AG09319 (cell line): Measurements from ENCODE around the gene CATSPER1.
"Not testable (repeated sequence)": the region's sequence is repeated elsewhere in the genome, so short reads cannot be mapped to it uniquely, and the experiment has no call there.

ENCODE experiments used
- DNase-seq: peaks from one replicate; pipeline ENCODE4 v3.0.0-alpha.2; 2010; ENCODE audit warnings: low read depth; ENCODE audit errors: extremely low read depth
- TF ChIP-seq, protein P1 (sequence below): IDR thresholded peaks from 2 replicates; pipeline ENCODE4 v1.5.1; 2011; ENCODE audit warnings: low read depth, mild to moderate bottlenecking, inconsistent platforms, low read length, moderate library complexity

Gene CATSPER1

DNA sequence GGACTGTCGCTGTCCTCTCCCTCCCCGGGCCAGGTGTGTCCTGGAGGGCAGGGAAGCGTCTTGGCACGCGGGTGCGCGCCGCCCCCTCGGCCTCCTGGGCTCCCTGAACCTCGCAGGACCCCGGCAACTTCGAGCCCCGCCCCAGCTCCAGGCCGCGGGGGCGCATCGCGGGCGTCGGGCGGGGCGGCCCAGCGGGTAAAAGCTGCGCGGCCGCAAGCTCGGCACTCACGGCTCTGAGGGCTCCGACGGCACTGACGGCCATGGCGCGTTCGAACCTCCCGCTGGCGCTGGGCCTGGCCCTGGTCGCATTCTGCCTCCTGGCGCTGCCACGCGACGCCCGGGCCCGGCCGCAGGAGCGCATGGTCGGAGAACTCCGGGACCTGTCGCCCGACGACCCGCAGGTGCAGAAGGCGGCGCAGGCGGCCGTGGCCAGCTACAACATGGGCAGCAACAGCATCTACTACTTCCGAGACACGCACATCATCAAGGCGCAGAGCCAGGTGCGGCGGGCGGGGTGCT, 14.4 kb downstream of the CATSPER1 start, which contains the start of gene CST6:
Gene CST6 (plus strand): TSS at position 224 of the 519 bp plus-strand sequence. CDS start 37 bp downstream, at position 261.
- TF ChIP-seq, protein P1, sequence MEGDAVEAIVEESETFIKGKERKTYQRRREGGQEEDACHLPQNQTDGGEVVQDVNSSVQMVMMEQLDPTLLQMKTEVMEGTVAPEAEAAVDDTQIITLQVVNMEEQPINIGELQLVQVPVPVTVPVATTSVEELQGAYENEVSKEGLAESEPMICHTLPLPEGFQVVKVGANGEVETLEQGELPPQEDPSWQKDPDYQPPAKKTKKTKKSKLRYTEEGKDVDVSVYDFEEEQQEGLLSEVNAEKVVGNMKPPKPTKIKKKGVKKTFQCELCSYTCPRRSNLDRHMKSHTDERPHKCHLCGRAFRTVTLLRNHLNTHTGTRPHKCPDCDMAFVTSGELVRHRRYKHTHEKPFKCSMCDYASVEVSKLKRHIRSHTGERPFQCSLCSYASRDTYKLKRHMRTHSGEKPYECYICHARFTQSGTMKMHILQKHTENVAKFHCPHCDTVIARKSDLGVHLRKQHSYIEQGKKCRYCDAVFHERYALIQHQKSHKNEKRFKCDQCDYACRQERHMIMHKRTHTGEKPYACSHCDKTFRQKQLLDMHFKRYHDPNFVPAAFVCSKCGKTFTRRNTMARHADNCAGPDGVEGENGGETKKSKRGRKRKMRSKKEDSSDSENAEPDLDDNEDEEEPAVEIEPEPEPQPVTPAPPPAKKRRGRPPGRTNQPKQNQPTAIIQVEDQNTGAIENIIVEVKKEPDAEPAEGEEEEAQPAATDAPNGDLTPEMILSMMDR = no peak
- no peak for DNase-seq

DNA sequence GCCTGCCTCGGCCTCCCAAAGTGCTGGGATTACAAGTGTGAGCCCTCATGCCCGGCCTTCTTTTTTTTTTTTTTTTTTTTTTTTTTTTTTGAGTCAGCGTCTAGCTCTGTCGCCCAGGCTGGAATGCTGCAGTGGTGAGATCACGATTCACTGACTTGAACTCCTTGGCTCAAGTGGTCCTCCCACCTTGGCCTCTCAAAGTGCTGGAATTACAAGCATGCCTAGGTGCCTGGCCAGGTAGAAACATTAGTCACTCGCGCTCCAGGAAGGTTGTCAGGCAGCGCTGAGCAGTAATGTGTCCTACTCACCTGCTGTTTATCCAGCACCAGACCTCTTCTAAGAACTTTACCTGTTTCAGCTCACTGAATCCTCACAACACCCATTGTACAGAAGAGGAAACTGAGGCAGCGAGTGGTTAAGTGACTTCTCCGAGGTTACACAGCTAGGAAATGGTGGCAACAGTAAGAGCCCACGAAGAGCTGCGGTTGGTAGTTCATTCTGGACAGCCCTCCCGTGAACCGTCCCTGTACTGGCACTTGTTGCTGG, 15.0 kb downstream of the CATSPER1 start:
- DNase-seq = no peak
- TF ChIP-seq, protein P1 = no peak

DNA sequence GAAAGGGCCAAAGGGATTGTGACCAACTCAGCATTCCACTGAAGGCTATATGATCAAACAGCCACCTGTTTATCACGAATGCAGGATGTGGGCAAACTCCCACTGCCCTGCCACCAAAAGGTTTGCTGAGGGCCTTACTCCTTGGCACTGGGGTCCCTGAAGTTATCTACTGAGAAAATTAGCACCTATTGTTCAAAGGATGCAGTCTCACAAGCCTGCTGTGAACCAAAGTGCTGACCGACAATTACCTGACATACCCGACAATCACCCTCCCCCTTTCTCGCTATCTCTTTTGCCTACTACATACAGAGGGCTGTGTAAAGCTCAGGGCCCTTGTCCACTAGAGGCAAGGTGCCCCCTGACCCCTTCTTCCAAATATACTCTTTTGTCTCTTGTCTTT, 16.2 kb downstream of the CATSPER1 start:
- DNase-seq = not testable (repeated sequence)

DNA sequence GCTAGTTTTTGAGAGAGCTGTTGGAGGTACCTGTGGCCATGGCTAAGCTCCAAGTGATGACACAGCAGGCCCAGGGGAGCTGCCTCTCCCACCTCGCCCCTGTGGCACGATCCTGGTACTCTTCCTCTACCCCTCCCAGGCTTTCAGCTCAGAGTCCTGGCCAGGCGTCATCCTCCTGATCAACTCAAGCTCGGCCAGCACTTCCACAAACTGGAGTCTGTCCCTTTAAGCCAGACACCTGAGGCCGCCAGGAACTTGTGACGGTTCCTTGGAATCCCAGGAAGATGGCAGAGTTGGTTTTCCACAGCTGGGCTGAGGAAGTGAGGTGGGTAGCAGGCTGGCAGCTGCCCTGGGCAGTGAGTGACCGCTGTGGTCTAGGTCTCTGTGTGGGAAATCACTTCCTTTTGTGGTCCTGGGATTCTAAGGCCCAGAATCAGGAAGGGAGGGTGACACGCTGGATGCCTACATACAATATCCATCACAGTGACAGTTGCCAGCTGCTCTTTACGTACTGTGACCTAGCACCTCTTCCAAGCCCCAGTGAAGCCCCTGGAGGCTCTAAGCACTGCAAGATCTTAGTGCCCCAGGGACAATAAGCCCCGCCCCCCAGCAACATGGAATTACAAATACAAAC, 17.7 kb downstream of the CATSPER1 start:
- no peak for DNase-seq
- TF ChIP-seq, protein P1 = no peak

DNA sequence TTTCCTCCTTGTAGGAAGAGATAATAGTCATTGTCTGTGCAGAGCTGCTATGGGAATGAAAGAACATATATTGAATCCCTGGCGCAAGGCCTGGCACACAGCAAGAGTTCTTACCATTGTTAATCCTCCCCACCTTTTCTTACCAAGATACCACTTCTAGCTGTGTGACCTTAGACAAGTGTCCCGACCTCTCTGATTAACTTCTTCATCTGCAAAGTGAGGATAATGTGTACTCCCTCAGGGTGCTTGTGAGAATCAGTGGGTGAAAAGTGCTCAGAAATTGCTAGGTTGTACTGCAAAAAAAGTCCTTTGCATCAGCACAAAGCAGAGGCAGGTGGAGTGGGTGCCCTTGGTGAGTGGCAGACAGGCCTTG, 18.2 kb downstream of the CATSPER1 start:
- no peak for DNase-seq
- TF ChIP-seq, protein P1 = no peak

DNA sequence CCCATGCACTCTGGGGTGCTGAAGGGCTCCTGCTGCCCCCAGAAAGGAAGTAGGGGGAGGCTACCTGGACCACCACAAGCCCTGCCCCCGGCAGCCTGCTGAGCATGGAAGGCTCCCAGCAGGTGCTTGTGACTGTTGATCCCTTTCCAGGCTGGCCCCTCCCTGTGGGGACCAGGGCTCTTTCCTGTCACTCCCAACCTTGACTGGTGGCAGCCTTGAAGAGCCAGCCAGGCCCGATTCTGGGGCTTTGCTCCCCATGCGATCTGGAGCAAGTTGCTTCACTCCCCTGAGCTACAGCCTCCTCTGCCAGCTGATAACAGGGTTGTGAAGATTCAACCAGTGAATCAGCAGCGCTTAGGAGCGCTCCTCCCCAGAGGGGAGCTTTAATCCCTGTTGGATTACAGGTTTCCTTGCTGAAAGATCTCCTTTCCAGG, 19.1 kb downstream of the CATSPER1 start:
- TF ChIP-seq, protein P1 = no peak
- no peak for DNase-seq

DNA sequence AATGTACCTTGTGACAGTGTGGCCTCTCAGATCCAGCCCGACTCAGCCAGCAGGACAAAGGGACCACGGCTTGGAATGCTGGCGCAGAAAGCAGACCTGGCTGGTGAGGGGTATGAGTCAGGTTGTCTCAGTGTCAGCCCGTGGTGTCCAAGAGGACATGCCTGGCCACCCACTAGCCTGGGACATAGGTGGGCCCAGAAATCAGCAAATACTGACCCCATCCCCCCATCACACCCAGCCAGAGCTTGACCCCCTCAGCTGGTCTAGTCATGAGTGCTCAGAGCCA, 19.4 kb downstream of the CATSPER1 start:
- no peak for DNase-seq
- TF ChIP-seq, protein P1 = no peak
